KOPT-K1 (cell line): ENCODE measurements around the gene DNAJC11.
"Not testable (repeated sequence)": the region's sequence is repeated elsewhere in the genome, so short reads cannot be mapped to it uniquely, and the experiment has no call there.

ENCODE experiments used
- H3K27ac ChIP-seq: fragments of 200-600 bp; sonication (generic); 2 replicates; pipeline ENCODE4 v1.5.1; 2016; ENCODE audit warnings: antibody characterized with exemption, mild to moderate bottlenecking, low read depth, low read length; ENCODE audit not compliant: poor library complexity, severe bottlenecking
- H3K36me3 ChIP-seq: fragments of 200-600 bp; sonication (generic); 2 replicates; pipeline ENCODE4 v1.5.1; 2017; ENCODE audit warnings: antibody characterized with exemption, mild to moderate bottlenecking, low read length, moderate library complexity; ENCODE audit not compliant: insufficient read depth
- H3K9me3 ChIP-seq: fragments of 200-600 bp; sonication (generic); 2 replicates; pipeline ENCODE4 v1.5.1; 2017; ENCODE audit warnings: antibody characterized with exemption, low read length, mild to moderate bottlenecking; ENCODE audit not compliant: insufficient read depth, poor library complexity, severe bottlenecking

The DNAJC11 gene, protein sequence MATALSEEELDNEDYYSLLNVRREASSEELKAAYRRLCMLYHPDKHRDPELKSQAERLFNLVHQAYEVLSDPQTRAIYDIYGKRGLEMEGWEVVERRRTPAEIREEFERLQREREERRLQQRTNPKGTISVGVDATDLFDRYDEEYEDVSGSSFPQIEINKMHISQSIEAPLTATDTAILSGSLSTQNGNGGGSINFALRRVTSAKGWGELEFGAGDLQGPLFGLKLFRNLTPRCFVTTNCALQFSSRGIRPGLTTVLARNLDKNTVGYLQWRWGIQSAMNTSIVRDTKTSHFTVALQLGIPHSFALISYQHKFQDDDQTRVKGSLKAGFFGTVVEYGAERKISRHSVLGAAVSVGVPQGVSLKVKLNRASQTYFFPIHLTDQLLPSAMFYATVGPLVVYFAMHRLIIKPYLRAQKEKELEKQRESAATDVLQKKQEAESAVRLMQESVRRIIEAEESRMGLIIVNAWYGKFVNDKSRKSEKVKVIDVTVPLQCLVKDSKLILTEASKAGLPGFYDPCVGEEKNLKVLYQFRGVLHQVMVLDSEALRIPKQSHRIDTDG

DNA sequence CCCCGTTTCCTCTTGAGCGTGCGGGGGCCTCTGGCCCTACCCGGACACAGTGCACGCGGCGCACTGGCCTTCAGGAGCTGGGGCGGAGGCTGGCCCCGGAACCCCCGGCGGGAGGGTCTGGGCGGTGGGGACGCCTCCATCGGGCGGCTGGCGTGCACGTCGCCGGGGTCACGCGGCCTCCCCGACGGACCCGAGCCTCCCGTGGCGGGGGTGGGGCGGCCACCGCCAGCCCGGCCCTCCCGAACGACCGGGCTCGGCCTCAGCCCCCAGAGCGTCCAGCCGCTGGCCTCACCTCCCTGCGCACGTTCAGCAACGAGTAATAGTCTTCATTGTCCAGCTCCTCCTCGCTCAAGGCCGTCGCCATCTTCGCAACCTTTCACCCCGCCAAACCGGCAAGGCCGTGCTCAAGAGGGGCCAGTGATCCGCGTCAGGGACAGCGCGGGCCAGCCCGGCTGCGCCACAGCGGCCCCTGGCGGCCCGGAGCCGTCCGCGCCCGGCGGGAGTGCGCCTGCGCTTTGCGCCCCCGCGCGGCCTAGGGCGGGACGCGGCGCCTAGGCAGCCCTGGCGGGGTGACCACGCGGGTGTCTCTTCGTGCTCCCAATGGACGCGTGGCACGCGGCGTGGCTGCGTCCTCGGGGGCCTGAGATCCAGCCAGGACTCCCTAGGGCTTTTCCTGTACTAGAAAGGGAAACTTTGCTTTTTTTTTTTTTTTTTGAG, at the start of gene DNAJC11:
TSS of gene DNAJC11 (minus strand) at position 380 of the 717 bp plus-strand sequence. CDS start at position 364, 16 bp downstream.
- Histone ChIP-seq H3K27ac (peak within 1 kb of the TSS; percentile 73), H3K36me3 (peaks cover 9% of the 10 kb centered on the region), H3K9me3 (no peaks in the 10 kb centered on the region)

DNA sequence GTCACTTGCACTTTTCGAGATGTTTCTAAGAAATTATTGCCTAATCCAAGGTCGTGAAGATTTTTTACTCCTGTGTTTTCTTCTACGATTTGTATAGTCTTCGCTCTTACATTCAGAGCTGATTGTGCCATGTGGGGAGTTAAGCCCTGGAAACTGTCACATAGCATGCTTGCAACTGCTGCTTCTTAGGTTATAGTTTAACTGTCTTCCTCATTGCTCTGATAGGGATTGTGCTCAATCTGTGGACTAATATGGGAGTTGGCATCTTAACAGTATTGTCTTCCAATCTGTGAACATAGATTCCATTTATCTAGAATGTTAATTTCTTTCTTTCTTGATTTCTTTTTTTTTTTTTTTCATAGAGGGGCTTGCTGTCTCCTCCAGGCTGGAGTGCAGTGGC, 48.9 kb upstream of the DNAJC11 start:
- Histone ChIP-seq H3K9me3 (peaks cover 10% of the 10 kb centered on the region), H3K36me3 (no peaks in the 10 kb centered on the region), H3K27ac (no peak overlapping the region)

DNA sequence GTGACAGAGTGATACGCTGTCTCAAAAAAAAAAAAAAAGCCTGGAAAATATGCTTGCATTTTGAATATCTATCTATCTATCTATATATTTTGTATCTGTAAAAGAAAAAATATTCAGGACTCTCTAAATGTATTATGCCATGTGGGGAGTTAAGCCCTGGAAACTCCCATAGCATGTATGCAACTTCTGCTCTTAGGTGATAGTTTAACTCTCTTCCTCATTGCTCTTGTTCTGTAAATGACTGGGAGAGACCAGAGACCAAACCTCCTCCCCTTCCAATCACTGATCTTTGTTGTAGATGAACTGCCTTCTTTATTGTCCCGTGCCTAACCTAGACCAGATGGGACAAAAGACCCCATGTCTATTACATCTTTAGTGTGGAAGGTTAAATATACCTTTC, 46.1 kb upstream of the DNAJC11 start:
- Histone ChIP-seq H3K27ac (no peak overlapping the region), H3K9me3 (peaks cover 10% of the 10 kb centered on the region), H3K36me3 (no peaks in the 10 kb centered on the region)

DNA sequence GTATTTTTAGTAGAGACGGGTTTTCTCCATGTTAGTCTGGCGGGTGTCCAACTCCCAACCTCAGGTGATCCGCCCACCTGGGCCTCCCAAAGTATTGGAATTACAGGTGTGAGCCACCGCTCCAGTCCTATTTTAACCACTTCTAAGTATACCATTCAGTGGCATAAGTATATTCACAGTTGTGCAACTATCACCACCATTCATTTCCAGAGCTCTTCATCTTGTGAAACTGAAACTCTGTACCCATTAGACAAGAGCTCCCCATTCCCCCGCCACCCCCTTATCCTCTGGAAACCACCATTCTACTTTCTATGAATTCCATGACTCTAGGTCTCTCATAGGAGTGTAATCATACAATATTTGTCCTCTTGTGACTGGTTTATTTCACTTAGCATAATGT, 43.5 kb upstream of the DNAJC11 start:
- no peaks in the 10 kb centered on the region for H3K36me3 ChIP-seq
- H3K9me3 ChIP-seq: peaks cover 10% of the 10 kb centered on the region
- no peak overlapping the region for H3K27ac ChIP-seq

DNA sequence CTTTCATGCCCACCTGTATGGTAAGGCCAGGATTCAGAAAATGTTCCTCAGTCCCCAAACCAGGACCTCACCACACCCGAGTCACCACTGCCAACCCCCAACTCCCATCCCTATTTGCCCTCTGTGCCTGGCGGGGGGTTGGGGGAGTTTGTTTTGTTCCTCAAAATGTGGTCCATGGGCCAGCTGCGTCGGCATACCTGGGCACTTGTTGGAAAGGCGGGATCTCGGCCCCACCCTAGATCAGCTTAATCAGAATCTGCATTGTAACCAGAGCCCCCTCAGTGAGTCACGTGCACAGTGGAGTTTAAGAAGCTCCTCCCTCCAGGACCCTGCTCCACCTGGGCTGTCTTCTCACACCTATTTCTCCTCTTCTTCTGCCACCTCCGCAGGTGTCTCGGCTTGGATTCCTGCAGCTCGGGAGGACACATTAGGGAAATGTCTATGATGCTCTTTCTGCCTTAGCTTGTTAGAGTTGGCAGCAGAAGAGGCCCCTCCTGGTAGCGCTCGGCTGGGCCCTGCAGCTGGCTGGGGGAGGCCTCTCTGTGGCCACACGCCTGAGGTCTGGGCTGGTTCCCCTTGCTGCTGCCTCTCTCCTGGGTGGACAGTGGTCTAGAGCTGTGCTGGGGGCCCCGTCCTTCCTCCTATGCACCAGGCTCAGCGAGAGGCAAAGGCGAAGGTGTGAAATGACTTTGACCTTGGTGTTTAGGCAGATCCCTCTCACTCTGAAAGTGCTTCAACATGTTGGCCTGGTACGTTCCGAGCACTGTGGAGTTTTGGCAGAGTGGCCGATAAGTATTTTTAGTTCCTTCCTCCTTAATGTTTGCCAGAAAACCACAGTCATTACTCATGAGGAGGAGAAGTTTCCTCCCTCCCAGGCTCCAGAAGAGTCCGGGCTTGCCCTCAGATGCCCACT, 41.8 kb upstream of the DNAJC11 start:
- peaks cover 6% of the 10 kb centered on the region for H3K9me3 ChIP-seq
- no peaks in the 10 kb centered on the region for H3K36me3 ChIP-seq
- no peak overlapping the region for H3K27ac ChIP-seq

DNA sequence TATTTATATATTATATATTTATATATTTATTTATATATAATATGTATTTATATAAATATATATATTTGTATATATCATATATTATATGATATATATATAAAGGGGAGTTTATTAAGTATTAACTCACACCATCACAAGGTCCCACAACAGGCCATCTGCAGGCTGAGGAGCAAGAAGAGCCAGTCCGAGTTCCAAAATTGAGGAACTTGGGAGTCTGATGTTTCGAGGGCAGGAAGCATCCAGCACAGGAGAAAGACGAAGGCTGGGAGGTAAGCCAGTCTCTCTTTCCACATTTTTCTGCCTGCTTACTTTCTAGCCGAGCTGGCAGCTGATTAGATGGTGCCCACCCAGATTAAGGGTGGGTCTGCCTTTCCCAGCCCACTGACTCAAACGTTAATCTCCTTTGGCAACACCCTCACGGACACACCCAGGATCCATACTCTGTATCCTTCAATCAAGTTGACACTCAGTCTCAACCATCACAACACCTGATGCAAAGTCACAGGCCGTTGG, 41.1 kb upstream of the DNAJC11 start:
- H3K9me3 ChIP-seq, H3K27ac ChIP-seq, H3K36me3 ChIP-seq: not testable (repeated sequence)

DNA sequence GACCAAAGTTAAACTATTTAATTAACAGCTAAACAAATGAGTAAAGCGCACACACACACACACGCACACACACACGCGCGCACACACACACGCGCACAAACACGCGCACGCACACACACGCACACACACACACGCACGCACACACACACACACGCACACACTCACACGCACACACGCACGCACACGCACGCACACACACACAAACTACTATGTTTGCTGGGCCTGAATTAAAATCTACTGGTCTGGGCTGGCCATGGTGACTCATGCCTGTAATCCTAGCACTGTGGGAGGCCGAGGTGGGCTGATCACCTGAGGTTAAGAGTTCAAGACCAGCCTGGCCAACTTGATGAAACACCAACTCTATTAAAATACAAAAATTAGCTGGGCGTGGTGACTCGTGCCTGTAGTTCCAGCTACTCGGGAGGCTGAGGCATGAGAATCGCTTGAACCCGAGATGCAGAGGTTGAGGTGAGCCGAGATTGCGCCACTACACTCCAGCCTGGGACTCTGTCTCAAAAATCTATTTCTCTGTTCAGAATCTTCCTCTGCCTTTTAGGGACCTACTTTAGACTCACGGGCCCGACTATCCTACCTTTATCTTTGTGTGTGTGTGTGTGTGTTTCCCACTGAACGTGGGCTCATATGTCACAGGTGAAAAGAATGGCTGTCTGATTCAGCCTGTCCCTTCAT, 37.5 kb upstream of the DNAJC11 start:
- H3K9me3 ChIP-seq: no peaks in the 10 kb centered on the region
- H3K27ac ChIP-seq: no peak overlapping the region
- no peaks in the 10 kb centered on the region for H3K36me3 ChIP-seq

DNA sequence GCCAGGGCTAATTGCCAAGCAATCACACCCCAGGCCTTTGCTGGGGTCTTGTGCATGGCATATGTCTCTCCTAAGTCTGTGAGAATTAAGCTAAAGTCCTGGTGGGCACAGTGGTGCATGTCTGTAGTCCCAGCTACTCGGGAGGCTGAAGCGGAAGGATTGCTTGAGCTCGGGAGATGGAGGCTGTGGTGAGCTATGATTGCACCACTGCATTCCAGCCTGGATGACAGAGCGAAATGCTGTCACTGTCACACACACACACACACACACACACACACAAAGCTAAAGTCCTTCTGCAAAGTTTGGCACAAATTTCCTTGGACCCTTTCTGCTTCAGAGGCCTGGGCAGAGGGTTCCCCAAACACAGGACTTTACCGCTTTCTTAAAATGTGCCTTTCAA, 31.3 kb upstream of the DNAJC11 start:
- no peaks in the 10 kb centered on the region for H3K36me3 ChIP-seq
- no peak overlapping the region for H3K27ac ChIP-seq
- no peaks in the 10 kb centered on the region for H3K9me3 ChIP-seq

DNA sequence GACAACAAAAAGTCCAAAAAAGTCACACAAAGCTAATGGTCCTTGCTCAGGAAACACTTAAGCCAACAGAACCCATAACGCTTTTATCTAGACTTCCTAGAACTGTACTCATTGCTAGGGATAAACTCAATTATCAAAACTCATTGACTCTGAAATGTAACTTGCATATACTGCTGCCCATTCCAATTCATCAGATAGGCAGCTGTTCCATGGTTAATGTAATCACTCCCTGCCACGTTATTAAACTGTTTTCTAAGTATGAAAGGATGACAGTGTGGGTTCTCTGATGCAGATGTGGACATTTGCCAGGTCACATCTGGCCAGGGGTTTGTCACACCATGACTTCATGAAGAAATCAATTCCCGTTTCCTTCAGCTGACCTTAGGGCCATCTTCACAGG, 30.3 kb upstream of the DNAJC11 start:
- Histone ChIP-seq H3K36me3 (no peaks in the 10 kb centered on the region), H3K9me3 (no peaks in the 10 kb centered on the region), H3K27ac (no peak overlapping the region)

DNA sequence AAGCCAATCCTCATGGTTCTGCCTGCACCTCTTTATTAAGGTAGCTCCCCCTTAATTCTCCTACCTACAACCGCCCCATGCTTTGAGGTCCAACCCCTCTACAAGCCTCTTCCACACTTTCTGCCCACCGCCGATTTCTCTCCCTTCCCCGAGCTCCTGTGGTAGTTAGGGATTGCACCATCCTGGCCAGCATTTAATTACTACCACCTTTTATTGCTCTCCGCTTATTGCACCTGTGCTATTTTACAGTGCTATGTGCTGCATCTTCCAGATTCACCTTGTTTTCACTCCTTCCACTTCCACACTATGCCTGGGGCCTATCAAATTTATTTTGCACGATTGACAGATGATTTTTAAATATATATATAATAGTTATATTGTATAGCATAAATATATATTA, 29.3 kb upstream of the DNAJC11 start:
- Histone ChIP-seq H3K9me3 (no peaks in the 10 kb centered on the region), H3K27ac (no peak overlapping the region), H3K36me3 (no peaks in the 10 kb centered on the region)

DNA sequence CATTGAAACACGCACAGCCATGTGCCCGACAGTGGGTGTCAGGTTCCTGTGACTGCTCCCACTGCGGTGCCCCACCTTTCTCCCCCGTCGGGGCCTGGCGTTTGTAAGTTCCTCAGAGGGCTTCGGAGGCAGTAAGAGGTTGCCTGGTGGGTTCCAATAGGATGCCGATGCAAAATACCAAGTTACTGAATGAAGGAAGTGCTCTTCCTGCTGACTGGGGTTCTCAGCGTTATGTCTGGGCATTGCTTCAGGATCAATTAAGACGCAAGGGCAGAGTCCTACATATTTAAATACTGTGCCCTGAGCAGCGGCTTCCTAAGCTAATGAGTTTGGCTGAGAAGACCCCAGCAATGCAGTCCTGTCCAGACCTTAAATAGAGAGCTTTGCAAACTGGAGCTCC, 28.9 kb upstream of the DNAJC11 start:
- Histone ChIP-seq H3K36me3 (no peaks in the 10 kb centered on the region), H3K27ac (no peak overlapping the region), H3K9me3 (no peaks in the 10 kb centered on the region)

DNA sequence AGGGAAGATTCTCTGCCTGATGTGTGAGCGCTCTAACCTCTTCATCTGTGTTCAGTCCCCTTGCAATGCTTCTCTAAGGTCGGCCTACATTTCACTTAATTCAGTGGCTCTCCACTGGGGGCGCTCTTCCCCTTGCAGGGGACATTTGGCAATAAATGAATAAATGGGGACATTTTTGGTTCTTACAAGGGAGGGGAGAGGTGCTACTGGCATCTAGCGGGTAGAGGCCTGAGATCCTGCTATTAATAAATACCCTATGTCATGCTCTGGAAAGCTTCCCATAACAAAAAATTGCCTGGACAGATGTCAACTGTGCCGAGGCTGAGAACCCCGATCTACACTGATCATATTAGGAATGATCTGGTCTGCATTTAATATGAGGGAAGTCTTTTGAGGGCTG, 25.9 kb upstream of the DNAJC11 start:
- Histone ChIP-seq H3K36me3 (no peaks in the 10 kb centered on the region), H3K27ac (no peak overlapping the region), H3K9me3 (no peaks in the 10 kb centered on the region)

DNA sequence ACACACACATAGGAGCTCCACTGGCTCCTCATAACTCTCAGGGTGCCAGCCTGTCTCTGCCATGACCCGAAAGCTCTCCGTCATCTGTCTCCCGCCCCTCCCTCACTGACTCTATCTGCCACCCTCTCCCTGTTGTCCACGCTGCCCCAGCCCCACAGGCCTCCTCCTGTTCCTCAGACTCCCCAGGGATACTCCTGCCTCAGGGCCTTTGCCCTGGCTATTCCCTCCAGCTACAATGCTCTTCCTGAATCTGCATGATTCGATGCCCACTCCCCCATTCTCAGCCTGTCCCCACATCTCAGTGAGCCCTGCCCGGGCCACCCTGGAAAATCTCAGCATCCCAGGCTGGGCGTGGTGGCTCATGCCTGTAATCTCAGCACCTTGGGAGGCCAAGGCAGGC, 24.6 kb upstream of the DNAJC11 start:
- Histone ChIP-seq H3K27ac (no peak overlapping the region), H3K9me3 (no peaks in the 10 kb centered on the region), H3K36me3 (no peaks in the 10 kb centered on the region)

DNA sequence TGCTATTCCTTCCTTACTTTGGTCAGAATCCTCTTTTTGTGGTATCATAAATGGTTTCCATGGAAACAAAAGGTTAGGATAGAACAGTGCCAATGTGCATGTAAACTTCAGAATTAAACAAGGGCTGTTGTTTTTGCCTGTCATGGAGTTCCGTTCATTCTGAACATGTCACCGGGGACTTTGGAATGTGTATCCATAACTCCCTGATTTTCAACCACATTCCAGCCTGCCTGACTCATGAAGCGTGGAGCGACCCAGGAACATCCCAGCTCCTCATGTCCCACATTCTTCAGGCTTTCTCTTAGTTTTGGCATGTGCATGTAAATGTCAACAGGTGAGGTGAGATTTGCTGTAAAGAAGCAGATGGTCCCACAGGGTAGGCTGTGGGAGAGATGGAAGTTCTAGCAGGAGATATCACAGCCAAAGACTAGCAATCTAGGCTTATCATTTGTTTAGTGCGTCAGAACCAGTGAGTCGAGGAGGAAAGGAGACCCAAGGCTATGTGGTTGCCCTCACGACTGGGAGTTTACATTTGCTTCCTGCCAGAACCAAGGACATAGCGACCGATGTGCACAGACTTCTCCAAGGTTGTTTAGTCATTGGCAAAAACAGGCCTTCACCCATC, 23.0 kb upstream of the DNAJC11 start:
- Histone ChIP-seq H3K9me3 (no peaks in the 10 kb centered on the region), H3K36me3 (no peaks in the 10 kb centered on the region), H3K27ac (no peak overlapping the region)
